Right renal pelvis (tissue), 4 donors: Measurements from ENCODE around the gene MTHFD2. TPM values are rescaled to one million over a fixed set of nuclear protein-coding genes. Genes with fewer than 3 reads are reported as not detected.

Experiments
- DNase-seq, 4 donors: peaks; one replicate each; pipeline ENCODE4 v3.0.0-alpha.2; 2013; ENCODE audit warnings: low read depth in 4 of 4, low spot score in 3 of 4, missing footprints in 1 of 4
- polyA plus RNA-seq, 4 donors: library from polyadenylated mRNA; unstranded; fragments of 120-200 nt; gene quantifications; one replicate each; pipeline ENCODE4 v1.2.1, GENCODE V29; 2013; ENCODE audit not compliant: insufficient read length in 4 of 4

MTHFD2 gene
- polyA plus RNA-seq, 4 donors = 26.9 to 31.4 (median 27.7) TPM

- DNase-seq = no peak
Observed at GRCh38 chr2:74260495-74260894, 62.1 kb downstream of the MTHFD2 start.

- peak; percentile 12 to 31 (median 25) for DNase-seq
Observed at GRCh38 chr2:74261204-74261864, 62.9 kb downstream of the MTHFD2 start.

GRCh38 chr2:74262681-74263080 lies 64.3 kb downstream of the MTHFD2 start:
- DNase-seq = no peak

DNA sequence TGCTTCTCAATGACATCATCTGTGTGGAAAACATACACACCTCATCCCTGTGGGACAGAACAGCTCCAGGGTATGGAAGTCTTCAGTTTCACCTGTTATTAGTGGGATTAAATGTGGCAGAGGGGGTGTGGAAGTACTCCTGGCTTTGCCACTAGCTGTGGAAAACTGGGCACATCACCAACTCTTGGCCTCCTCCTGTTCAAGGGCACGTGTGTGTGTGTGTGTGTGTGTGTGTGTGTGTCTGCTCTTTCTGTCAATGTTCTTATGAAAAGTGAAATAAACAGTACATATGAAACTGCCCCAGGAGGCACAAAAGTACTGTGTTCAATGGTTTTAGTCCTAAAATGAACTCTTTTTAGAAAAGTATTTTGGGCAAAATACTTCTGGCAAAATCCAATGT lies 65.9 kb downstream of the MTHFD2 start:
- DNase-seq = no peak

DNA sequence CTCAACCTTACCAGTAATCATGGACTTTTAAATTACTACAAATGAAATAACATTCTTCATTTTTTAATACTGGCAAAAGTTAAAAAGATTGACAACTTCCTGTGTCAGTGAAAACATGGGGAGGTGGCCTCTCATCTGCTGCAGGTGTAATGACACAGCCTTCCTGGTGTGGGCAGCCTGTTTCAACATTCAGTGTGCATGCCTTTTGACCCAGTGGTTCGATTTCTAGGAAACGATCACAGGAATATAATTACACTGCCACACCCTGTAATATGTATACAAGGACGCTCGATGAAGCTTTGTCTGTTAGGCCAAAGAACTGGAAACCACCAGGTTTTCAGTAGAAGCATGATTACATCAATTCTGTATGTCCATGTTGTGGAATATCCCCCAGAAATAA lies 68.7 kb downstream of the MTHFD2 start:
- no peak for DNase-seq

Other genes starting within 250 kb of the MTHFD2 start
- 10 to 100 TPM; 22.4 to 26.2 (median 24.4) TPM for gene TET3, start 213.7 kb upstream of the MTHFD2 start, polyA plus RNA-seq
- gene BOLA3, start 50.7 kb upstream of the MTHFD2 start, polyA plus RNA-seq = 10 to 100 TPM; 29.5 to 36.5 (median 32.5) TPM
- gene MOB1A, start 19.7 kb upstream of the MTHFD2 start, polyA plus RNA-seq = 100 to 1,000 TPM in 3 of 4 donors, 10 to 100 TPM in 1; 89.6 to 120 (median 117) TPM
- 1 to 10 TPM; 1.8 to 3.1 (median 2.3) TPM for gene SLC4A5, start 144.8 kb downstream of the MTHFD2 start, polyA plus RNA-seq
- 100 to 1,000 TPM; 146 to 166 (median 153) TPM for gene DCTN1, start 181.7 kb downstream of the MTHFD2 start, polyA plus RNA-seq
- 1 to 10 TPM; 5.0 to 9.5 (median 7.2) TPM for gene C2orf81, start 223.0 kb downstream of the MTHFD2 start, polyA plus RNA-seq
- gene WDR54, start 223.1 kb downstream of the MTHFD2 start, polyA plus RNA-seq = 10 to 100 TPM; 36.7 to 44.2 (median 40.9) TPM
- gene RTKN, start 243.3 kb downstream of the MTHFD2 start, polyA plus RNA-seq = 10 to 100 TPM; 62.1 to 79.9 (median 66.2) TPM